Measurements from ENCODE around the gene OXCT1. TPM values are rescaled to one million over a fixed set of nuclear protein-coding genes. Genes with fewer than 3 reads are reported as not detected.

OXCT1 gene
- 100 to 1,000 TPM; 110 to 117 TPM for total RNA-seq

- ChIA-PET CTCF (interaction anchor here (1.0 to 1.1 kb wide), 2 partner anchors 13 to 34 kb away, joined by 3 to 4 read pairs; partner anchors contain the start of gene RIMOC1), POLR2A (interaction anchor here (0.7 to 3.1 kb wide), 3 partner anchors 15 to 55 kb away, joined by 3 to 23 read pairs (median 5); partner anchors contain the start of genes FBXO4 and RIMOC1)
- Mint-ChIP-seq H3K27ac (peak within 1 kb of the TSS; percentile 87), H3K4me3 (peak within 1 kb of the TSS; percentile 92), H3K36me3 (peaks cover 19% of the 10 kb centered on the region), H3K9me3 (no peaks in the 10 kb centered on the region), H3K4me1 (ENCODE audit: low read depth) (peaks cover 56% of the 10 kb centered on the region), H3K27me3 (no peaks in the 10 kb centered on the region)
- DNase-seq = peak; percentile 95
- intact Hi-C loops (cut with micrococcal nuclease) = loop anchor here (1.0 to 5.0 kb wide), 5 partner anchors 12 to 1252 kb away; partner anchors contain the start of genes FBXO4, RIMOC1 and ZNF131
Observed at GRCh38 chr5:41869724-41870626, at the start of gene OXCT1. TSS of gene OXCT1 (minus strand) at chr5:41870425. CDS start at chr5:41870358, 67 bp downstream.

DNA sequence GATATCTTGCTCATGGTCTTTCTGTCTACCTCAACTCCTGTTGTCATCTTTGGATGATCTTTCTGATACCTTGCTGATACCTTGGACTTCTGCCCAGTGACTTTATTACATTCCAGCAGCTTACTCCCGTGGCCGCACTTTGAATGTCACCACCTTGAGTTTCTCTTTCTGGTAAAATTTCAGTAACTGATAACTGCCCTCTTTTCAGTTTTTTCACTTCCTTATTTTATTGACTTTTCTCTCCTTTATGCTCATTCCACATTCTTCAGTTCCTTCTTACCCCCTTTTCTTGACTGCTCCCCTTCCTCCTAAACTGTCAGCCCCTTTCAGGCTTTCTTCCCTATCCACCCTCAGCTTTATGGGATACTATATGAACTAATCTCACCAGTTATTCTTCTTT is 47.9 kb upstream of the OXCT1 start:
- POLR2A ChIA-PET = no interaction called here
- CTCF ChIA-PET = interaction anchor here (1.1 kb wide), 1 partner anchor 62 kb away, joined by 3 read pairs; no protein-coding TSS in a partner anchor

DNA sequence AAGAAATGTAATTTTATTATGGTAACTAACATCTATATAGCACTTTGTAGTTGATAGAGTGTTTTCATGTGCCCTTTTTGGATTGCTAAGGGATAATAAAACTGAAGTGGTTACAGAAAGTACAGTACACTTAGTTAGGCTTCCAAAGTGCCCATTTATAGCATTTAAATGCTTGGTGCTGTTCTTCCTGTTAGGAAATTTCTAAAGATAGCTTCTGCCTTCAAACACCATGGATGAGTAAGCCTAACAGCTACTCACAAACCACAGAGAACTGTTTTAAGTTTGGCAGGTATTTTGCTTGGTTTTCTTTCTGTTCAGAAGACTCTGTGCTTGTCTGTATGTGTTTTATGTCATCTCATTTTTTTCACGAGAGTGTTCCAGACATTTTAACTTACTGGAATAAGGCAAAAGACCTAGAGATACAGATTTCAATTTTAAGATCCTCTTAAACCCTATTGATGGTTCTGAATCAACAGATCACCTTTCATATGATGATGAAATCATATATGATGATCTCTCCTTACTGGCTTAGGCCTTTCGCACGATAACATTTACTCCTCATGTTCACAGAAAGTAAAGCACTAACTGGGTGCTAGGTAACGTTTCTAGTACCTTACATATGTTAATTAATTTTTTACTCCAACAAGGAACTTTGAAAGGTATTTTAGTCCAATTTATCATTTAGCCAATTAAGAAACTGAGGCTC is 38.3 kb upstream of the OXCT1 start:
- peak overlapping the region; percentile 60 for H3K27ac Mint-ChIP-seq
- DNase-seq = no peak
- intact Hi-C loops (cut with micrococcal nuclease) = loop anchor here (10.0 kb wide), 1 partner anchor 1216 kb away; the partner anchor contains the start of gene ZNF131
- peaks cover 54% of the 10 kb centered on the region for H3K36me3 Mint-ChIP-seq
- peaks cover 43% of the 10 kb centered on the region for H3K4me1 Mint-ChIP-seq (ENCODE audit: low read depth)
- ChIA-PET POLR2A (no interaction called here), CTCF (no interaction called here)
- H3K4me3 Mint-ChIP-seq = no peak overlapping the region
- peaks cover 2% of the 10 kb centered on the region for H3K27me3 Mint-ChIP-seq
- H3K9me3 Mint-ChIP-seq = no peaks in the 10 kb centered on the region

More for the DNA sequence above, 47.9 kb upstream of the OXCT1 start:
- Mint-ChIP-seq H3K9me3 (no peaks in the 10 kb centered on the region), H3K27ac (no peak overlapping the region), H3K27me3 (no peaks in the 10 kb centered on the region), H3K36me3 (peaks cover 36% of the 10 kb centered on the region), H3K4me3 (no peak overlapping the region), H3K4me1 (ENCODE audit: low read depth) (peaks cover 20% of the 10 kb centered on the region)
- intact Hi-C loops (cut with micrococcal nuclease) = no loop called here
- no peak for DNase-seq

GRCh38 chr5:41906151-41906550 is 35.9 kb upstream of the OXCT1 start:
- H3K27ac Mint-ChIP-seq = no peak overlapping the region
- peaks cover 2% of the 10 kb centered on the region for H3K27me3 Mint-ChIP-seq
- CTCF ChIA-PET = no interaction called here
- POLR2A ChIA-PET = no interaction called here
- H3K36me3 Mint-ChIP-seq = peaks cover 36% of the 10 kb centered on the region
- H3K4me1 Mint-ChIP-seq (ENCODE audit: low read depth) = peaks cover 40% of the 10 kb centered on the region
- no peak overlapping the region for H3K4me3 Mint-ChIP-seq
- DNase-seq = no peak
- intact Hi-C loops (cut with micrococcal nuclease) = loop anchor here (10.0 kb wide), 1 partner anchor 1219 kb away; the partner anchor contains the start of gene ZNF131
- no peaks in the 10 kb centered on the region for H3K9me3 Mint-ChIP-seq

DNA sequence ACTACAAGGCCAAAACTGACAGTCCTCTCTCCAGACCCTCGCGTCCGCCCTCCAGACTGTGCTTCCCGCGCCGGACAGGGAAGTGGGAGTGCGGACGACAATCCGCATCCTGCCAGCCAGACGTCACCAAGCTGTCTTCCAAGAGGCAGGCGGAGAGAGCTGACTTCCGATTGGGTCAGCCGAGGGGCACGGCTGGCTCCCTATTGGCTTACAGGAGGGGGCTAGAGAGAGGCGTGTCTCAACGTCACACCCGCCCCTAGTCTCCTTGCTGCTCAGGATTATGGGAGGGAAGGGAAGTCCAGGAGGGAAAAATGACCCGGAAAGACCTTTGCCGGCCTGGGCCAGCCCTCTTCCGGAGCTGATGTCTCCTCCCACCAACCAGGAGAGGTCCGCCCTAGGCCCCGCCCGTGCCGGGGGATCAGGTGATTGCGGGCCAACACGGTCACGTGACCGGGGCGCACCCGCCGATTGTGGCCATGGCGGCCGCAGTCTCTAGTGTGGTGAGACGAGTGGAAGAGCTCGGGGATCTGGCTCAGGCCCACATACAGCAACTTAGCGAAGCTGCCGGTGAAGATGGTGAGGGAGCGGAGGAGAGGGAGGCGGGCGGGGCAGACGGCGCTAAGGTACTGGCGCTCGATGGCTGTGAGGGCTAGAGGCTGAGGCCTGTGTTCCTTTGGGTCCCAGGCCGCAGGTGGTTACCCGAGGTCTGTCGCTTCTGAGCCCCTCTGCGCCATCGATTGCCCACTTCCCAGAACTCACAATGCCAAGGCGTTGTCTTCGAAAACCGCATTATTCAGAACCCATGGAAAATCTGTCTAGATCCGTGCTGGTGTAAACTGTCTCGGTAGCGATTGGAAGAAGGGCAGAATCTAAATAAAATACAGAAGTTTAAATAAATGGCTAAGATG is 33.9 kb upstream of the OXCT1 start, which contains the start of gene RIMOC1:
RIMOC1 (plus strand) TSS at position 453 of the 908 bp plus-strand sequence; CDS start at position 477, 24 bp downstream.
- Mint-ChIP-seq H3K4me3 (peak within 1 kb of the TSS; percentile 91), H3K36me3 (peaks cover 25% of the 10 kb centered on the region), H3K27me3 (peaks cover 2% of the 10 kb centered on the region), H3K4me1 (ENCODE audit: low read depth) (peaks cover 37% of the 10 kb centered on the region), H3K27ac (peak within 1 kb of the TSS; percentile 93), H3K9me3 (no peaks in the 10 kb centered on the region)
- ChIA-PET POLR2A (interaction anchor here (0.6 to 2.3 kb wide), 12 partner anchors 9 to 1138 kb away, joined by 3 to 23 read pairs (median 4); partner anchors contain the start of genes FBXO4 and OXCT1), CTCF (interaction anchor here (0.6 to 2.3 kb wide), 9 partner anchors 11 to 154 kb away, joined by 3 to 13 read pairs (median 4); partner anchors contain the start of genes FBXO4 and OXCT1)
- DNase-seq = peak; percentile 99
- intact Hi-C loops (cut with micrococcal nuclease) = loop anchor here (1.0 to 10.0 kb wide), 6 partner anchors 21 to 1221 kb away; partner anchors contain the start of genes FBXO4, OXCT1, RPL37 and ZNF131

GRCh38 chr5:41903382-41903891 is 33.2 kb upstream of the OXCT1 start:
- H3K4me3 Mint-ChIP-seq = peak overlapping the region; percentile 91
- intact Hi-C loops (cut with micrococcal nuclease) = loop anchor here (5.0 to 10.0 kb wide), 2 partner anchors 1114 to 1221 kb away; partner anchors contain the start of gene ZNF131
- H3K27me3 Mint-ChIP-seq = peaks cover 2% of the 10 kb centered on the region
- CTCF ChIA-PET = interaction anchor here (1.0 to 2.3 kb wide), 7 partner anchors 10 to 154 kb away, joined by 3 to 13 read pairs (median 4); partner anchors contain the start of genes FBXO4 and OXCT1
- no peaks in the 10 kb centered on the region for H3K9me3 Mint-ChIP-seq
- H3K4me1 Mint-ChIP-seq (ENCODE audit: low read depth) = peaks cover 35% of the 10 kb centered on the region
- peaks cover 22% of the 10 kb centered on the region for H3K36me3 Mint-ChIP-seq
- POLR2A ChIA-PET = interaction anchor here (0.7 to 2.3 kb wide), 11 partner anchors 9 to 72 kb away, joined by 3 to 23 read pairs (median 4); partner anchors contain the start of genes FBXO4 and OXCT1
- no peak for DNase-seq
- peak overlapping the region; percentile 93 for H3K27ac Mint-ChIP-seq

DNA sequence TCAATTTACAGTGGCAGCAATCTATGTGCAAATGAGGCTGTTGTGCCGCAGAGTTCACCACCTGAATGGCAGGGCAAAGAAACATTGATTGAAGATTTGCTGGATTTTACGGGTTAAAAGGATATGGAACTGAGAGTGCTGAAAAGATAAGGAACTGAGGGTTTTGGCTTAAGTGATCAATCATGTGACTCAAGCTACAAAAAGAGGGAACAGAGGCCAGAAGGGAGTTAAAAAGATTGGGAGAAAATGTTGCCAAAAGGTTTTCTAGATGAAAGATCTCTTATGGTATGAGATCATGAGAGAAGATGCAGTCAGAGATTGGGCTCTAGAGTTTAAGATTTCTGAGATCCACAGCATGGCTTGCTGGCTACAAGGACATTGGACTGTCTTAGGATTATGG is 26.0 kb upstream of the OXCT1 start:
- peaks cover 13% of the 10 kb centered on the region for H3K4me1 Mint-ChIP-seq (ENCODE audit: low read depth)
- peaks cover 14% of the 10 kb centered on the region for H3K27me3 Mint-ChIP-seq
- POLR2A ChIA-PET = no interaction called here
- CTCF ChIA-PET = no interaction called here
- DNase-seq = no peak
- intact Hi-C loops (cut with micrococcal nuclease) = no loop called here
- H3K9me3 Mint-ChIP-seq = no peaks in the 10 kb centered on the region
- no peak overlapping the region for H3K27ac Mint-ChIP-seq
- no peaks in the 10 kb centered on the region for H3K36me3 Mint-ChIP-seq
- H3K4me3 Mint-ChIP-seq = no peak overlapping the region

GRCh38 chr5:41893074-41893851 is 23.0 kb upstream of the OXCT1 start:
- peaks cover 17% of the 10 kb centered on the region for H3K4me1 Mint-ChIP-seq (ENCODE audit: low read depth)
- POLR2A ChIA-PET = interaction anchor here (2.0 kb wide), 1 partner anchor 11 kb away, joined by 7 read pairs; the partner anchor contains the start of gene RIMOC1
- H3K27me3 Mint-ChIP-seq = peaks cover 16% of the 10 kb centered on the region
- H3K27ac Mint-ChIP-seq = no peak overlapping the region
- CTCF ChIA-PET = interaction anchor here (0.9 to 2.5 kb wide), 3 partner anchors 11 to 37 kb away, joined by 4 to 11 read pairs (median 4); partner anchors contain the start of gene RIMOC1
- intact Hi-C loops (cut with micrococcal nuclease) = no loop called here
- no peaks in the 10 kb centered on the region for H3K36me3 Mint-ChIP-seq
- H3K9me3 Mint-ChIP-seq = no peaks in the 10 kb centered on the region
- H3K4me3 Mint-ChIP-seq = peak overlapping the region; percentile 48
- DNase-seq = no peak

- no peaks in the 10 kb centered on the region for H3K36me3 Mint-ChIP-seq
- H3K27me3 Mint-ChIP-seq = peaks cover 17% of the 10 kb centered on the region
- H3K9me3 Mint-ChIP-seq = no peaks in the 10 kb centered on the region
- intact Hi-C loops (cut with micrococcal nuclease) = no loop called here
- ChIA-PET POLR2A (no interaction called here), CTCF (interaction anchor here (1.0 kb wide), 1 partner anchor 16 kb away, joined by 3 read pairs; no protein-coding TSS in a partner anchor)
- DNase-seq = no peak
- H3K27ac Mint-ChIP-seq = no peak overlapping the region
- peaks cover 17% of the 10 kb centered on the region for H3K4me1 Mint-ChIP-seq (ENCODE audit: low read depth)
- H3K4me3 Mint-ChIP-seq = no peak overlapping the region
Observed at GRCh38 chr5:41892031-41892430, 21.8 kb upstream of the OXCT1 start.

Data from activated CD4-positive, alpha-beta memory T cell treated with anti-CD3 and anti-CD28 coated beads for 36 hours (primary cell).